HG03196 (cell line): ENCODE data around the gene RBM45.

Experiments
- ATAC-seq: cut with Tn5 transposase; IDR thresholded peaks from one replicate; pipeline ENCODE4 v1.9.1; 2021; ENCODE audit not compliant: unreplicated experiment

Gene RBM45

GRCh38 chr2:178155524-178155923 lies 43.3 kb downstream of the RBM45 start:
- ATAC-seq = no peak

- no peak for ATAC-seq
Observed at GRCh38 chr2:178157574-178157973, 45.3 kb downstream of the RBM45 start.

- no peak for ATAC-seq
Observed at GRCh38 chr2:178159966-178160365, 47.7 kb downstream of the RBM45 start.

GRCh38 chr2:178160601-178161000 lies 48.4 kb downstream of the RBM45 start:
- no peak for ATAC-seq

GRCh38 chr2:178163395-178163794 lies 51.2 kb downstream of the RBM45 start:
- ATAC-seq = no peak

GRCh38 chr2:178163911-178164310 lies 51.7 kb downstream of the RBM45 start:
- no peak for ATAC-seq

- ATAC-seq = no peak
Observed at GRCh38 chr2:178173657-178174056, 61.4 kb downstream of the RBM45 start.

- ATAC-seq = no peak
Observed at GRCh38 chr2:178177066-178177679, 64.9 kb downstream of the RBM45 start.
